Measurements from ENCODE around the gene SLC43A2.
"Not testable (repeated sequence)": the region's sequence is repeated elsewhere in the genome, so short reads cannot be mapped to it uniquely, and the experiment has no call there.

SLC43A2 gene

DNA sequence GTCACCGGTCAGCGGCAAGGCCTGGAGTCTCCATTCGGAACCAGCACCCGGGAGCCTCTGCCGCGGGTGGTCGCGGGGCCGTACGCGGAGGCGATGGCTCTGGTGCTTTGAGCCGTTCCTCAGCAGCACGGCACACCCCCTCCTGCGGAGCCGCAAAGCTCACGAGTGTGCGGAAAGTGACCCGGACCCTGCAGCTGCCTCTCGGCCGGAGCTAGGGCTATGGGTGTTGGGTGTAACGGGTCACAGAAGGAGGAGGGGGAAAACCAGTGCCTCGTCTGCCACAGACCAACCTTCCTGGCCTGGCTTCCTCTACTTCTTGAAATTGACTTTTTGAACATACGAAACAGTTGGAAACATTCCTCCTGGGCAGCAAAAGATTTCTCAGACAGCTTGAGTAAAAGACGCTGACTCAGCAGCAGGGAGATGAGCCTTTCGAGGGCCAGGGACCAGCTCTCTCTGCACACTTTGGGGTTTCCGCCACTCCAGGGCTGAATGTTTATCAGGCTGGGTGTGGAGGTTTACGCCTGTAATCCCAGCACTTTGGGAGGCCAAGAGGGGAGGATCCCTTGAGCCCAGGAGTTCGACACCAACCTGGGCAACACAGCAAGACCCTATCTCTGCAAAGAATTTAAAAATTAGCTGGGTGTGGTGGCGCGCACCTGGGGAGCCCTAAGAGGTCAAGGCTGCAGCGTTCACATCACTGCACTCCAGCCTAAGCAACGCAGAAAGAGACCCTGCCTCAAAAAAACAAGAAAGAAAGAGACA lies 39.6 kb downstream of the SLC43A2 start:
- no peak for DNase-seq

DNA sequence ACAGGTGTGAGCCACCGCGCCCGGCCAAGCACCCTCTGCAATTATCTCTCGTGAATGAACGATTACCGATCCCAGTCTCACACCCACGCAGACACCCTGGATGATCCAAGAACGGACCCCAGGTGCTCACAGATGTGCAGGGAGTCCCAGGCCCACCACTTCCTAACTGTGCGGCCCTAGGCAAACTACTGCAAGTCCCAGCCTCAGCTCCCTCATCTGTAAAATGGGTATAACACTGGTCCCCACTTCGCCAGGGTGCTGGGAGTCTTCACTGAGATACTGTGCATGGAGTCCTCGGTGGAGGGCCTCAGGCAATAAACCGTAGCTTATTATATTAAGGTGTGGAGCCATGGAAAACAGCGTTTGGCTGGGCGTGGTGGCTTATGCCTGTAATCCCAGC lies 44.5 kb downstream of the SLC43A2 start:
- DNase-seq: no peak

DNA sequence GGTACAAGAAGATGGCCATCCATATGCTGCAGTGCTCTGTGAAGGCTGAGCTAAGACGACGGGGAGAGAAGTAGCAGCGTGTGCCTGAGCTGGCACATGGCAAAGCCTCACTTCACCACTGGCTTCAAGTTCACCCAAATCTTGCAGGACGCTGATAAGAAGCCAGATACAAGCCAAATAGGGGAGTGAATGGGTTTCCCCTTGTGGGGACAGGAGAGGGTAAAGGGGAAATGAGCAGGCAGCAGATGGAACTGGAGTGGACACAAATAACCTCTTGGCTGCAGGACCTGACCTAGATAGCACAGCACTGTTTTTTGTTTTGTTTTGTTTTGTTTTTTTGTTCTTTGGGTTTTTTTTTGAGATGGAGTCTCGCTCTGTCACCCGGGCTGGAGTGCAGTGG lies 45.1 kb downstream of the SLC43A2 start:
- DNase-seq: no peak

DNA sequence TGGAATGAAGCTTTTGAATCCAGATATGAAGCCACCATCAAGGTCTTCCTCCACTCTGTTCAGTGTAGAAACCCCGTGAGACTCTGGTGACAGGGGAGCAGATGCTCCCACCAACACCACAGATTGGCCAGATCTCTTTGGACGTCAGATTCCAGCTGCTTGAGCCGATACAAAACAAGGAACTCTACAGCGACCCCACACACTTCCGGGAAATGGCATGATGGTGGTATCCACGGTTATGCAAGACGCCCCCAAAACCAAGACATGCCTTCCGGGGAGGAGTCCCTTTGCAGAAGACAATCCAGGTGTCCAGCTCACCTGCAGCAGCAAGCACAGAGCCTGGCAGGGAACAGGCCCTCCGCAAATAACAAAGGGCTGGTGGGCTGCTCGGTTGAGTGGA lies 46.3 kb downstream of the SLC43A2 start:
- DNase-seq: no peak

DNA sequence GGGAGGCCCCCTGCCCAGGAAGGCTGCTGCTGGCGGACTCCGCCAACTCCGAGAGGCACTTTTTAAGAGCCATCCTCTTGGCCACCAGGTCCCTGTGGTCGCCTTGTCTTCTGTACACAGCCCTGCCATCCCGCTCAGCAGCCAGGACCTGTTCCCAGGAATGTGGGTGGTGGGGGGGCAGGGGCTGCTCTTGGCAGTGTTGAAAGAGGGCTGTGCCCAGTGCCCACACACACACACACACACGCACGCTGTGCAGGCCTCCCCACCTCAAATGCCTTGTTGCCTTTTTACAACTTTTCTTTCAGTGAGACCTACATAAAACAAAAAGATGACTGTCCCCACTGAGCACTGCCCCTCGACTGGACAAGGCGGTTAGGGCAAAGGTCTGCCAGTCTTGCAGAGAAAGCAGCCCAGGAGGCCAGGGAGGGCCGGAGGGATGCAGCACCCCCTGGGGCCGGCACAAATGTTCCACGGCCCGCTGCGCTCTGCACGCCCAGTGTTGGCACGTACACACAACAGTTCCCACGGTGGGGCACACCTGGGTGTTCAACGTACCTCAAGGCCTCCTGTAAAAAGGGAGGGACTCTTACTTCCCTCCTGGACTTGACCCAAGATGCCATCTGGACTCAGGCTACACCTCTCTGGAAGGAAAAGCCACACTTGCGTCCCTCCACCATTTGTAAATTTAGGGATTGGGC lies 47.5 kb downstream of the SLC43A2 start:
- no peak for DNase-seq

DNA sequence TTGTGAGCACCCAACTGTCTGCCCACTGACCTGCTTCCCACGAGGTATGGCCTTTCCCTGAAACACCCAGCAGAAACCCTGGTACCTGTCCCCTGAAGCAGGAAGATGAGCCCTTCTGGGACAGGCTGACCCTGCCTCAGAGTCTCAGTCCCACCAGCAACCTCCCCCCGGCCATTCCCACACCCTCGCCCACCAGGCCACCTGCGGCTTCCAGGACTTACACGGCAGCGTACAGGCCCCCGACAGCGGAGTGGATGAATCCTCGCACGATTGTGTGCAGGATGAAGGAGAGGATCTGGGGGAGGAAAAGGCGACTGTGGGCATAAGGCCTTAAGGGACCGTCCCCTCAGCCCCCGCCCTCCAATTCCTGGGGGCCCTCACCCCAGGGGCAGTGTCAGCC lies 50.6 kb downstream of the SLC43A2 start:
- no peak for DNase-seq

DNA sequence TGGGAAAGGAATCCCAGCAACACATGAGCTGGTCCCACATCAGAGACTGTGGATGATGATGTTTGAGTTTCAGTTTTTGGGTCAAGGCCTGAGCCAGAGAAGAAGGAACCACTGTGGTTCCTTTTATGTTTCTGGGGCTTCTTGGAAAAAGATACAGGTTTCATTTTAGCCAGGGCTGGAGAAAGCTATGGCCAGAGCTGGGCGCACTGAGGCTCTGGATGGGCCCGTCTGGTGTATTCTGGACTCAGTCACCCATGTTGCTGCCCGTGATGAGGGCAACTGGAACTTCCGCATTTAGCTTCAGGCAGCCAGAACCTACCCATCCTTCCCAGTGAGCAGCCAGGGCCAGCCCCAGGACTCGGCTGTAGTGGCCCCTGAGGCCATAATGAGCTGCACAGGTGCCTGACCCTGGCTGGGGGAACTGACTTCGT lies 51.0 kb downstream of the SLC43A2 start:
- DNase-seq: no peak

DNA sequence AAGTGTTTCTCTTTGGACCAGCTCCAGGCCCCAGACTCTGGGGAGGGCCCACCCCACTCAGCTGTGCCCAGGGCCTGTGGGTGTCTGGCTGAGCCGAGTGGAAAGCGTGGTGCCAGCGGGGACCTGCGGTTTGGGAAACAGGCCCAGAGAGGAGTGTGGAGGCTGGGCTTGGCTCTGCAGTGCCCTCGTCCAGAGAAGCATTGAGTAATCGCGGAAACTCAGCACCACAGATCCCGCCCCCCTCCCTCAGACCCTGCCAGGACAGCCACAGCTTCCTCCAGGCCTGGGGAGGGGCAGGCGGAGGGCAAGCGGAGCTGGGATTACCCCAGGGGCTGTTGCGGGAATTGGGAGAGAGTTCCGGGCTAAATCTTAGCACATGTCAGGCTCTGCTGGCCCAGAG lies 51.5 kb downstream of the SLC43A2 start:
- no peak for DNase-seq

DNA sequence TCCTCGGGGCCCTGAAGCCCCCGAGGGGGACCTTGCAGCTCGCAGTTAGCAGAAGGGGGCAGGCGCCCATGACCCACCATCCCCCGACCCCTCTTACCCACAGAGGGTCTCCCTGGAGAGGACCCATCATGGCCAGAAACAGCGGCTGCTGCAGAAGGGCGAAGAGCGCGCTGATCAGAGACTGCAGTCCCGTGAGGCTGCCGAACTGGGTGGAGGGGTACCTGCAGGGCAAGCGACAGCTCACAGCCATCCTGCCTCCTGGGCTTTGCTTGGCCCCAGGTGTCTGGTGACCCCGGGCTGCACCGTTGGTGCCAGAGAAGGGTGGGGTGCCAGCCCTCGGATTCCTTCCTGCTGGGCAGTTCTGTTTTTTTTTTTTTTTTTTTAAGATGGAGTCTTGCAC lies 52.1 kb downstream of the SLC43A2 start:
- no peak for DNase-seq

DNA sequence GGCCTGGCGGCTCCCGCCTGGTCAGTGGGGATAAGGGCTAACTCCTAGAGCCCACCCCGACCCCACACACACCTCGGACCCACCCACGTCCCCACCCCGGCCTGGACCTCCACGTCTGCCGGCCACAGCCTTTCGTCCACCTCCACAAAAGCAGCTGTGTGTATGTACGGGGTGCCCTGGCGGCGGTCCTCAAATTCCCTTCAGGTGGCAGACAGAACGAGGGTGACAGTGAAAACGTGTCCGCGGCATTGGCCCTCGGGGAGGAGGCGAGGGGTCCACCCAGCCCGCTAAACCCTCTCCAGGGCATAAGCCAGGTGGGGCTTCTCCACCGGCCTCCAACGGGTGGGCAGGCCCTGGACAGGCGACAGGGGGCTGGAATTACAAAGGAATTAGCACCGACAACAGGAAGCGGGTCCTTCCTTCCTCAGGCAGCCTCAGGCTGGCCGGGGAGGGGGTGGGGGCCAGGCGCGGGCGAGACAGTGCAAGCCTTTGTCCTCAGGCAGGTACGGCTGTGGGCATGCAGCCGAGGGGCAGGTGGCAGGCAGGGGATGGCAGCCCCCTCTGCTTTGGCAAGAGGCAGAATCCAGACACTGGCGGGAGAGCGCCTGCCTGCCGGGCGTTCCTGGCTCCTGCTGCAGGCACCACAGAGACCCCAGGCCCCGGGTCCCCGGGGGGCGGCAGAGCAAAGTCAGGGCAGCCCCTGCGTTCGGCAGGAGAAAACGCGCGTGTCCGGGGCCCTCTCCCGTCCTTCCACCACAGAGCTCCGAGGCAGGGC lies 53.8 kb downstream of the SLC43A2 start:
- no peak for DNase-seq

DNA sequence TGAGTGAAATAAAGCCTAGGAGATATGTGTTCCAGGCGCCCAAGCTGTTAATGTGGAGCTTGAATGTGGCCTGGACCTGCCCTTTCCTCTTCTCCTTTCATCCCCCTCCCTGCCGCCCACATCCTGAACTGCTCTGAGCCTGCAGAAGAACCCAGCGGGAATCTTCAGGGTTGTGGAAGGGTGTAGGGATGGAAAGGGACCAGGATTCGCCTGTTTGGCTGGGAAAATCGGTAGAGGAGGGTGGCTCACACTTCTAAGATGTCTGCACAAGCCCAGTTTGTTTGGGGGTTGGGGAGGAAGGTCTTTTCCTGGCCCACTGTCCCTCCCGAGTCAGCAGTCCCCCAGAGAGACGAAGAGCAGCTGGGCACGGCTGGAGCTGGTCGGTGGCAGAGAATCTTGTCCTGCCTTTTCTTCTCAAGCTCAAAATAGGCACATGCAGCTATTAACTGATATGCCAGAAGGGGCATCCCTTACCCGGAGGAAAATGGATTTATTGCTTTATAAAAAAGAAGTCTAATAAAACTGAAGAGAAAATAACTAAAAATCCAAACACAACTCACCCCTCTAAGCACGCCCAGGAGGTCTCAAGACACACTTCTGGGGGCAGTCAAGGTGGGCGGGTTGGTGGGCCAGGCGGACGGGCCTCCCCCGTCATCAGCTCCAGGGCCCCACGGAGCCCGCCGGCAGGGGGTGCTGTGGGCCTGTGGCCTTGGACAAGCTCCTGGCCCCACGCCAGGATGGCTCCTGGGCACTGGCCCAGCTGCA lies 54.5 kb downstream of the SLC43A2 start:
- peak in 4 of 5 experiments; percentile 12 to 49 (median 42) for DNase-seq

DNA sequence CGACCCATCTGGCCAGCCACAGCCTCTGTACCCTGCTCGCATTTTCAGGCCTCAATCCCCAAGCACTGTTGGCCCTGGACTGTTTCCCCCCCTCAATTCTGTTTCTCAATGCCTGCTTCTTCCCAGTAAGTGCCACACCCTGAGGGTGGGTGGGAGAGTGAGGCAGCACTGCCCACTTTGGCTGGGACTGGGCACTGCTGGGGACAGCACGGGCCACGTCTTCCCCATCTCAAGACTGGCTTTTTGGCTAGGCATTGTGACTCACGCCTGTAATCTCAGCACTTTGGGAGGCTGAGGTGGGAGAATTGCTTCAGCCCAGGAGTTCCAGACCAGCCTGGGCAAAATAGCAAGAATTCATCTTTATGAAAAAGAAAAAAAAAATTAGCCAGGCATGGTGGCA lies 56.0 kb downstream of the SLC43A2 start:
- DNase-seq: not testable (repeated sequence)

DNA sequence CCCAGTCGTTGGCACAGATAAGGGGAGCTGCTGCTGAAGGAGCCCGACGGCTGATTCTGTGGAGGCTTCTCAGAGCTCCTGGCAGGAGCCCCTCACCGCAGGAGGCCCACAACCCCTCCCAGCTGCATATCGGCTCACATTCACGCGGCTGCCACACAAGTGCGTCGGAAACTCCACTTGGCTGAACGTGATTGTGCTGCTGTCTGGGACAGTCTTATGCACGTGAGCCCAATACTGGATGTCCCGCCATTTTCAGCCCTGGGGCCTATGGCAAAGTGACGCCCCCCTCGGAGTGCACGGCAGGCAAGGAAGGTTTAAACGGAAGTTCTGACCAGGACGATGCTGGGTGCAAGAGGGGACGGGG lies 57.3 kb downstream of the SLC43A2 start:
- DNase-seq: no peak

DNA sequence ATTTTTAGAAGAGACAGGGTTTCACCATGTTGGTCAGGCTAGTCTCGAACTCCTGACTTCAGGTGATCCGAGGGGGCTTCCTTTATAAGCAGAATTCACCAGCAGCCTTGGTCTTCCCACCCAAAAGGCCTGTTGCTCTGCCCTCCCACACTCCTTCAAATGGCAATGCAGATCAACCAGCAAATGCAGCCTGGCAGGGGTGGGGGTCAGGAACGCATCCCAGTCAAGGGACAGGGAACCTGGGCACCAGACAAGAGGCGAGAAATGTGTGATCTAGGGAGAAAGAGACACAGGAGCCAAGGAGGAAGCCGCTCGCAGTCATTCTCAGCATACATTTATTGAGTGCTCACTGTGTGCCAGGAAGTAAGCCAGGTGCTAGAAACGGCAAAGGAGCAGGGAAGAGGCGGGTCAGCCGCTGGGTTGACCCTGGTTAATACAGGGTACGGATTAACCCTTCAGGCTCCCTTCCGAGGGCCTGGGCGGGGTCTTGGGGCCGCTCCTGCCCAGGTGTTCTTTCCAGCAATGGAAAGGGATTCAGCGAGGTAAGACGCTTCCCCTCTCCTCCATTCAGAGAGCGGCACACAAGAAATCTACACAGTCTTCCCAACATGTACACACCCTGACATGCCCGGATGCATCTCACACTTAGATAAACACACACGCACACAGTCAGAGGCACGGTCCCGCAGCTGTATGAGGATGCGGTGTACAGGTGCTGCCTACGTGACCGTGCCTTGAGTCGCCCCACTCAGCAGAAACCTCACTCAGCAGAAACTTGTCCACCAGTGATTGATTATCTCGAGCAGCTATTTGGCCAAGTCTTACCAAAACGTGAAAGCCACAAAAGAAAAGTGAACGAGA lies 59.5 kb downstream of the SLC43A2 start:
- DNase-seq: no peak

DNA sequence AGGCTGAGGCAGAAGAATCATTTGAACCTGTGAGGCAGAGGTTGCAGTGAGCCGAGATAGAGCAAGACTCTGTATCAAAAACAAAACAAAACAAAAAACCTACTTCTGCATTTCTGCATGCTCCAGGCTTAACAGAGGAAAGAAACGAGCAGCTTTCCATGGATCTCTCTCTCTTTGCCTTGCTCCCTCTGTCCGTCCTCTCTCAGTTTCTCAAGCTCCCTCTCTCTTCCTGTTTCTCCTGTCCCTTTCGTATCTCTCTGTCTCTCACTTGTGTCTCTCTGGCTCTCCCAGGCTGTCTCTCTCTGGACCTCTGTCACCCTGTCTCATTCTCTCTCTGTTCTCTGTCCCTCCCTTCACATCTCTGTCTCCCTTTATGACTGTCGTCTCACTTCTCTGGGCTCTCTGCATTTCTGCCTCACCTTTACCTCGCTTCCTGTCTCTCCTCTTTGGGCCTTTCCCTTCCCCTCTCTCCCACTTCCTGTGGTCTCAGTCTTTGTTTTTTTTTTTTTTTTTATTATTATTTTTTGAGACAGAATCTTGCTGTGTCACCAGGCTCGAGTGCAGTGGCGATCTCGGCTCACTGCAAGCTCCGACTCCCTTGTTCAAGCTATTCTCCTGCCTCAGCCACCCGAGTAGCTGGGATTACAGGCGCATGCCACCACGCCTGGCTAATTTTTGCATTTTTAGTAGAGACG lies 62.0 kb downstream of the SLC43A2 start:
- peak in 2 of 5 experiments; percentile 37 to 76 for DNase-seq

DNA sequence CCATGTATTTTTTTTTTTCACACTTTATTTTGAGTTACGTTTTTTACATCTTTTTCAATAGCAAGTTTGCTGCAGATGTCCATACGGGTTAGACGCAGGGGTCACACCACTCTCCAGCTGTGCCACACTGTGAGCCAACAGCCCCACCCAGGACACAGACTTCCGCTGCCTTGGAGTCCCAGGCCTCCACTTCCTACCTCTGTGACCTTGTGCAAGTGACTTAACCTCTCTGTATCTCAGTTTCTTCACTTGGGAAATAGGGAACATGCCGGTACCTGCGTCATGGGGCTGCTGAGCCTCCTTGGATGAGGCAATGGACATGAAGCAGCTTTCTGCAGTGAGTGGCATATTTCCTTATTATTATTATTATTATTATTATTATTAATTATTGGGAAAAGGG lies 62.8 kb downstream of the SLC43A2 start:
- DNase-seq: no peak

DNA sequence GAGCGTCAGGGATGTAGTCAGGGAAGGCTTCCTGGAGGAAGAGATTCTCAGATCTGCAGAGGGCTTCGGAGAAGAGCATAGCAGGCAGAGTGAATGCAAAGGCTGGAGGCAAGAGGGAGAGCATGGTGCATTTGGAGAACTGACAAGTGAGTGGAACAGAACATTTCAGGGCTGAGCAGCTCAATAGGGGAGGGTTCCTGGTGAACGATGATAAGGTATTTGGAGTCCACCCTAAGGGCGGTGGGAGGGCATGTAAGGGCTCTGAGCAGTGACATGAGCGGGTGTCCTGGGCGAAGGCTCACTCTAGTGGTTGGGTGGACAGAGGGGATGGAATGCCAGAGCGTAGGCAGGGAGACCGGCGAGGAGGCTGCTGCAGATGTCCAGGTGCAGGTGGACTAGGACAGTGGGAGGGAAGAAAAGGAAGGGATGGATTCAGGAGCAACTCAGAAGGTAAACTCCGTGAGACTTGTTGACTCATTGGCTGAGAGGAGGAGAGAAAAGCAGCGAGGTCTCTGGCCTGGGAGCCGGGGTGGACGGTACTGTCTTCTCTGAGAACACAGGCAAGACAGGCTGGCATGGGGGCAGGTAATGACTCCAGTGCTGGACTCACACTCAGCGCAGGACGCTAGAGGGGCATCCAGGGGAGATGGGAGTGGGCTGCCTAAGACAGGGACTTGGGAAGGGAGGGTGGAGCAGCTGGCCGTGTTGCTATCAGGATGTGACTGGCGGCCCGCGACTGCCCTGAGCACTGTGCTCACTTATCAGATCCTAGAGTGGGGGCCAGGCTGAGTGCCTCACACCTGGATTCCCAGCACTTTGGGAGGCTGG lies 64.6 kb downstream of the SLC43A2 start:
- DNase-seq: no peak

DNA sequence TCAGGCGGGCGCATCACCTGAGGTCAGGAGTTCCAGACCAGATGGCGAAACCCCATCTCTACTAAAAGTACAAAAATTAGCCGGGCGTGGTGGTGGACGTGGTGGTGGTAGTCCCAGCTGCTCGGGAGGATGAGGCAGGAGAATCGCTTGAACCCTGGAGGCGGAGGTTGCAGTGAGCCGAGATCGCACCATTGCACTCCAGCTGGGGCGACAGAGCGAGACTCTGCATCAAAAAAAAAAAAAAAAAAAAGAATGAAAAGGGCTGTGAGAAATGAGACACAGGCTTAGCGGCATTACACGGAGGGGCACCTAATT lies 65.2 kb downstream of the SLC43A2 start:
- DNase-seq: not testable (repeated sequence)

DNA sequence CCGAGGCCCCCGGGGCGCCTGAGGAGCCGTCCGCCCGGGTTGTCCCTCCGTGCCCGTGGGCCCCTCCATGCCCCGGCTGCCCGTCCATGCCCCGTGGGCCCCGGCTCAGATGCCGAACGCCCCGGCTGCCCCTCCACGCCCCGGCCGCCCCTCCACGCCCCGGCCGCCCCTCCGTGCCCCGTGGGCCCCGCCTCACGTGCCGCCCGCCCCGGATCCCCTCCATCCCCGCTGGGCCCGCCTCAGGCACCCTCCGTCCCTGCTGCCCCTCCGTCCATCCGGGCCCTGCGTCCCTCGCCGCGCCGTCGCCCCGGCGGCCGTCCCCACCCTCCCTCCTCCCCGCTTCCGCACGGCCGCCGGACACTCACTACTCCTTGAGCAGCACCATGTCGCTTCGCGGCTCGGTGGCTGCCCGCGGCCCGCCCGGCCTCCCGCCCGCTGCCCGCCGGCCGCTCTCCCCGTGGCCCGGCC lies 66.4 kb downstream of the SLC43A2 start:
- DNase-seq: peak in 1 of 5 experiments; percentile 12
